ENCODE measurements around the gene LRBA. TPM values are rescaled to one million over a fixed set of nuclear protein-coding genes. Genes with fewer than 3 reads are reported as not detected.
A peak's percentile ranks its signal among the peaks of the same experiment; 100 is the strongest.

LRBA gene
- total and polyA plus RNA-seq, 2 donors (not counting 3 experiments of a cell fraction or from before 2014, with no cell fraction given): 18.0 to 35.1 TPM

DNA sequence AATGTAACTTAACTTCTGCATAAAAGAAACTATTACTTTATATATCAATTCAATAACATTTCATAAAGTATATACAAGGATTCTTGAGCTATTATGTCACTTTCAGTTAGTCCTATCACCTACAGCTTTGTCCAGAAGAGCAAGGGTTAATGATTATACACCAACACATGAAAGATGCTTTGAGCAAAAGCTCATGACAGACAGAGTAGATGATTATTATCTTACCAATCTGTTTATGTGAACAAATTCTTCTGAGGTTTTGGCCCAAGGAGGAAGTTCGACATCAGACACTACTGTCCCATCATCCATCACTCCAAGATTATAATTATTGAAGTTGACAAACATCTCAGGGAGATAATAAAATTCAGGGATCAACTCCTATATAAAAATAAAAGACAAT, 599.9 kb downstream of the LRBA start:
- DNase-seq (ENCODE audit: low read depth, low spot score) (no peak), FAIRE-seq (no peak)
- CTCF ChIA-PET: interaction anchor here (0.8 to 2.0 kb wide), 4 partner anchors 10 to 452 kb away, joined by 3 to 11 read pairs (median 4); no protein-coding TSS in a partner anchor
- no peak overlapping the region for H2AFZ ChIP-seq (ENCODE audit: low read depth, low read length)
- H4K20me1 ChIP-seq (replicated peaks; ENCODE audit: control insufficient read depth, extremely low read depth, insufficient read depth, low read length): no peaks in the 10 kb centered on the region
- no peak for TF ChIP-seq MYC (IDR thresholded peaks at IDR 0.05; ENCODE audit: low read depth, low read length)
- no peak for TF ChIP-seq FOS (IDR thresholded peaks at IDR 0.05; ENCODE audit: borderline replicate concordance, insufficient read depth, low read length)
- TF ChIP-seq, protein P1, sequence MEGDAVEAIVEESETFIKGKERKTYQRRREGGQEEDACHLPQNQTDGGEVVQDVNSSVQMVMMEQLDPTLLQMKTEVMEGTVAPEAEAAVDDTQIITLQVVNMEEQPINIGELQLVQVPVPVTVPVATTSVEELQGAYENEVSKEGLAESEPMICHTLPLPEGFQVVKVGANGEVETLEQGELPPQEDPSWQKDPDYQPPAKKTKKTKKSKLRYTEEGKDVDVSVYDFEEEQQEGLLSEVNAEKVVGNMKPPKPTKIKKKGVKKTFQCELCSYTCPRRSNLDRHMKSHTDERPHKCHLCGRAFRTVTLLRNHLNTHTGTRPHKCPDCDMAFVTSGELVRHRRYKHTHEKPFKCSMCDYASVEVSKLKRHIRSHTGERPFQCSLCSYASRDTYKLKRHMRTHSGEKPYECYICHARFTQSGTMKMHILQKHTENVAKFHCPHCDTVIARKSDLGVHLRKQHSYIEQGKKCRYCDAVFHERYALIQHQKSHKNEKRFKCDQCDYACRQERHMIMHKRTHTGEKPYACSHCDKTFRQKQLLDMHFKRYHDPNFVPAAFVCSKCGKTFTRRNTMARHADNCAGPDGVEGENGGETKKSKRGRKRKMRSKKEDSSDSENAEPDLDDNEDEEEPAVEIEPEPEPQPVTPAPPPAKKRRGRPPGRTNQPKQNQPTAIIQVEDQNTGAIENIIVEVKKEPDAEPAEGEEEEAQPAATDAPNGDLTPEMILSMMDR (IDR thresholded peaks at IDR 0.05; ENCODE audit: extremely low read depth in 1 of 2, insufficient read depth in 1 of 2, low read depth in 1 of 2, low read length in 2 of 2): no peak
- intact Hi-C loops (cut with micrococcal nuclease): no loop called here
- no TSS peak for BruUV-seq (replicated peaks)
- no peak overlapping the region for H3K4me3 ChIP-seq (replicated peaks in 1 of 3; ENCODE audit: insufficient read depth in 1 of 3, low read depth in 1 of 3, low read length in 3 of 3)
- dilution Hi-C loops (cut with MboI; ENCODE audit: extremely low pct_ligation_motif_present, low sequenced_read_pairs): no loop called here
- no peaks in the 10 kb centered on the region for H3K9me3 ChIP-seq (replicated peaks; ENCODE audit: control insufficient read depth, insufficient read depth, low read length)
- no peaks in the 10 kb centered on the region for H3K36me3 ChIP-seq (ENCODE audit: control insufficient read depth in 2 of 2, extremely low read depth in 1 of 2, insufficient read depth in 2 of 2, low read length in 2 of 2)
- no peaks in the 10 kb centered on the region for H3K9me1 ChIP-seq (replicated peaks; ENCODE audit: control insufficient read depth, extremely low read depth, insufficient read depth, low read length)
- peaks cover 9% of the 10 kb centered on the region for H3K4me1 ChIP-seq (ENCODE audit: control insufficient read depth, extremely low read depth, insufficient read depth, low read length)
- H3K27ac ChIP-seq (ENCODE audit: insufficient read depth, low read depth, low read length): no peak overlapping the region
- H3K4me2 ChIP-seq (ENCODE audit: insufficient read depth, low read length): no peak overlapping the region
- H3K9ac ChIP-seq (replicated peaks; ENCODE audit: extremely low read depth, insufficient read depth, low read length): no peak overlapping the region
- POLR2A ChIA-PET: no interaction called here
- H3K27me3 ChIP-seq (ENCODE audit: control insufficient read depth in 2 of 2, insufficient read depth in 2 of 2, low read length in 2 of 2): no peaks in the 10 kb centered on the region
- H3K79me2 ChIP-seq (ENCODE audit: control insufficient read depth, insufficient read depth, low read length): no peaks in the 10 kb centered on the region

DNA sequence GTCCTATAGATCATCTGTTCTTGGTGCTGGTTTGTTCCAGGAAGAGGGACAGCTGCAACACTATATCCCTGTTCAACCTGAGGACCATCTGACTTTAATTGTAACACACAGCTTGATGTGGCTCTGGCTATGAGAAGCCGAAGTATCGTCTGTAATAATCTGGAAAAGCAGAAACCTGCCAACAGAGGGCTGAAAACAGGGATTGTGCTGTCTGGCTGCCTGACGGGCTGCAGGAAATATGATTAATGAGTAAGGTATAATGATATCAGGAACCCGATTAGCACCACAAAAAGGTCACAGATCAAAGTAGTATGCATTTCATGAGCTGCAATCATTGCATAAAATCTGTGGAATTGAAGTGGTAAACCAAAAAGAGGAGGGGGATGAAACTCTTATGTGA, 603.6 kb downstream of the LRBA start:
- ChIA-PET CTCF (interaction anchor here (1.2 kb wide), 1 partner anchor 10 kb away, joined by 5 read pairs; no protein-coding TSS in a partner anchor), POLR2A (no interaction called here)
- Histone ChIP-seq H3K27me3 (ENCODE audit: control insufficient read depth in 2 of 2, insufficient read depth in 2 of 2, low read length in 2 of 2) (no peaks in the 10 kb centered on the region), H3K4me3 (replicated peaks in 1 of 3; ENCODE audit: insufficient read depth in 1 of 3, low read depth in 1 of 3, low read length in 3 of 3) (no peak overlapping the region), H3K9ac (replicated peaks; ENCODE audit: extremely low read depth, insufficient read depth, low read length) (no peak overlapping the region), H3K27ac (ENCODE audit: insufficient read depth, low read depth, low read length) (no peak overlapping the region), H2AFZ (ENCODE audit: low read depth, low read length) (peak overlapping the region; percentile 55), H3K9me1 (replicated peaks; ENCODE audit: control insufficient read depth, extremely low read depth, insufficient read depth, low read length) (no peaks in the 10 kb centered on the region), H4K20me1 (replicated peaks; ENCODE audit: control insufficient read depth, extremely low read depth, insufficient read depth, low read length) (no peaks in the 10 kb centered on the region), H3K4me1 (ENCODE audit: control insufficient read depth, extremely low read depth, insufficient read depth, low read length) (peaks cover 9% of the 10 kb centered on the region), H3K79me2 (ENCODE audit: control insufficient read depth, insufficient read depth, low read length) (no peaks in the 10 kb centered on the region), H3K9me3 (replicated peaks; ENCODE audit: control insufficient read depth, insufficient read depth, low read length) (no peaks in the 10 kb centered on the region), H3K36me3 (ENCODE audit: control insufficient read depth in 2 of 2, extremely low read depth in 1 of 2, insufficient read depth in 2 of 2, low read length in 2 of 2) (no peaks in the 10 kb centered on the region), H3K4me2 (ENCODE audit: insufficient read depth, low read length) (no peak overlapping the region)
- BruUV-seq (replicated peaks): no TSS peak
- intact Hi-C loops (cut with micrococcal nuclease): no loop called here
- FAIRE-seq (no peak), DNase-seq (ENCODE audit: low read depth, low spot score) (peak; percentile 61)
- TF ChIP-seq GATA2 (IDR thresholded peaks at IDR 0.05; ENCODE audit: insufficient read depth, insufficient read length, low read depth, low read length): peak; percentile 62
- peak; percentile 19 for TF ChIP-seq FOS (IDR thresholded peaks at IDR 0.05; ENCODE audit: borderline replicate concordance, insufficient read depth, low read length)
- TF ChIP-seq POLR2AphosphoS5 (IDR thresholded peaks at IDR 0.05; ENCODE audit: insufficient read depth, low read depth, low read length): no peak
- dilution Hi-C loops (cut with MboI; ENCODE audit: extremely low pct_ligation_motif_present, low sequenced_read_pairs): no loop called here
